NB4 (cell line): ENCODE results near the gene TMEM63A.

Experiments used
- DNase-seq: peaks from one replicate; pipeline ENCODE4 v3.0.0; 2010; ENCODE audit warnings: low read depth
- H3K4me3 ChIP-seq: one replicate; pipeline ENCODE4 v1.5.1; 2011; ENCODE audit warnings: mild to moderate bottlenecking, low read depth, low read length, moderate library complexity
- CTCF ChIP-seq: IDR thresholded peaks from one replicate; pipeline ENCODE4 v1.5.1; 2012; ENCODE audit warnings: low read depth, low read length
- MAX ChIP-seq: IDR thresholded peaks from 2 replicates; pipeline ENCODE4 v1.6.1; 2011; ENCODE audit warnings: low read depth, low read length
- MYC ChIP-seq: IDR thresholded peaks from 2 replicates; pipeline ENCODE4 v1.6.1; 2011; ENCODE audit warnings: low read depth, low read length
- POLR2A ChIP-seq: IDR thresholded peaks from 2 replicates; pipeline ENCODE4 v1.6.1; 2011; ENCODE audit warnings: mild to moderate bottlenecking; ENCODE audit not compliant: insufficient read length; ENCODE audit errors: extremely low read depth

TMEM63A gene

GRCh38 chr1:225874431-225874830 is 7.7 kb downstream of the TMEM63A start:
- TF ChIP-seq CTCF: no peak
- TF ChIP-seq MYC: no peak
- TF ChIP-seq MAX: no peak
- TF ChIP-seq POLR2A: no peak
- DNase-seq: no peak
- no peak overlapping the region for H3K4me3 ChIP-seq

GRCh38 chr1:225873281-225873850 is 8.8 kb downstream of the TMEM63A start:
- no peak for DNase-seq
- H3K4me3 ChIP-seq: no peak overlapping the region
- TF ChIP-seq POLR2A: no peak
- no peak for TF ChIP-seq CTCF
- no peak for TF ChIP-seq MYC

- no peak overlapping the region for H3K4me3 ChIP-seq
- TF ChIP-seq MYC: no peak
- no peak for TF ChIP-seq MAX
- no peak for TF ChIP-seq CTCF
- no peak for TF ChIP-seq POLR2A
- no peak for DNase-seq
Measured at GRCh38 chr1:225872075-225872430, 10.1 kb downstream of the TMEM63A start.

GRCh38 chr1:225871359-225872074 is 10.7 kb downstream of the TMEM63A start:
- no peak overlapping the region for H3K4me3 ChIP-seq
- TF ChIP-seq MAX: no peak
- DNase-seq: no peak

GRCh38 chr1:225870911-225871310 is 11.3 kb downstream of the TMEM63A start:
- no peak for TF ChIP-seq MAX
- TF ChIP-seq CTCF: no peak
- TF ChIP-seq MYC: no peak
- TF ChIP-seq POLR2A: no peak
- no peak for DNase-seq
- no peak overlapping the region for H3K4me3 ChIP-seq

GRCh38 chr1:225868631-225869330 is 13.4 kb downstream of the TMEM63A start:
- no peak for DNase-seq
- no peak for TF ChIP-seq CTCF
- TF ChIP-seq POLR2A: no peak
- TF ChIP-seq MAX: no peak
- no peak for TF ChIP-seq MYC
- no peak overlapping the region for H3K4me3 ChIP-seq
